Activated CD4-positive, CD25-positive, alpha-beta regulatory T cell treated with anti-CD3 and anti-CD28 coated beads, Interleukin-2, amount 50 U/mL, for 16 hours (primary cell): Measurements from ENCODE around the gene TBX2.

ENCODE experiments used
- DNase-seq: peaks from one replicate; pipeline ENCODE4 v3.0.0-alpha.2; 2020; ENCODE audit warnings: low read depth, low spot score

The TBX2 gene

GRCh38 chr17:61387511-61388305 lies 11.9 kb upstream of the TBX2 start:
- no peak for DNase-seq

- no peak for DNase-seq
These were observed 10.9 kb upstream of the TBX2 start for GRCh38 chr17:61388561-61389356.

DNA sequence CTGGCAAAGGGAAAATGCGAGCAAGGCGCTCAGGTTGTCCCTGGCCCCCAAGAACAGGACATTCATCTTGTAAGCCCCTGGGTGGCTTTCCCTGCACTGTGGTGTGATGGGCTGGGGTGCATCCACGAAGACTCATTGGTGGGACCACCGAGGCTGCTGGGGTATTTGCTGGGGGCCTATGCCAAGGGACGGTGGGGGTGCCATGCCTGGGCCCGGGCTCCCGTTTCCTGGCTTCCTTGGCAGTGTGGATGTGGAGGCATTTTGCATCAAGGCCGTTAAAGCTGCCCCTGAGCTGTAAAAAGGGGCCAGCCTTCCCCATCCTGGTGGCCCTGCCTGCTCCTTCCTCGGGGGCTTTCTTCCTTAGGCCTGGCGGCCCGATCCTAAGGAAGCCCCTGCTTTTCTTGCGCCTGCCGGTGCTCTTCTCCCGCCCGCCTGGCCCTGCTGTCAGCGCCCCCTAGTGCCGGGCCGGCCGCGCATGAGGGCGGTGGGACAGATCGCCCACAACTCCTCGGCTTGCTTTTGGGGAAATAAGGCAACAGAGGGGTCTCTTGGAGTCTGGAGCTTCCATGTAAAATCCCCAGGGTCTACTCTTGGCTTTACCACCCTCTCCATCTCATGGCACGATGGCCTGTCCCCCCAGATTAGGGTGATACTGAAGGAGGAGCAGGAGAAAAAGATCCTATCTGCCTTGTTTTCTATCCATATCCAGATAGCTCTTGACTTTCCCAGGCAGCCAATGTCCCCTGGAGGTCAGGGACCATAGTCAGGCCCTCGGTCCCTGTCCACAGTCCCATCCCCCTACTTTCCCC lies 9.8 kb upstream of the TBX2 start:
- no peak for DNase-seq

GRCh38 chr17:61390479-61390791 lies 9.2 kb upstream of the TBX2 start:
- no peak for DNase-seq

DNA sequence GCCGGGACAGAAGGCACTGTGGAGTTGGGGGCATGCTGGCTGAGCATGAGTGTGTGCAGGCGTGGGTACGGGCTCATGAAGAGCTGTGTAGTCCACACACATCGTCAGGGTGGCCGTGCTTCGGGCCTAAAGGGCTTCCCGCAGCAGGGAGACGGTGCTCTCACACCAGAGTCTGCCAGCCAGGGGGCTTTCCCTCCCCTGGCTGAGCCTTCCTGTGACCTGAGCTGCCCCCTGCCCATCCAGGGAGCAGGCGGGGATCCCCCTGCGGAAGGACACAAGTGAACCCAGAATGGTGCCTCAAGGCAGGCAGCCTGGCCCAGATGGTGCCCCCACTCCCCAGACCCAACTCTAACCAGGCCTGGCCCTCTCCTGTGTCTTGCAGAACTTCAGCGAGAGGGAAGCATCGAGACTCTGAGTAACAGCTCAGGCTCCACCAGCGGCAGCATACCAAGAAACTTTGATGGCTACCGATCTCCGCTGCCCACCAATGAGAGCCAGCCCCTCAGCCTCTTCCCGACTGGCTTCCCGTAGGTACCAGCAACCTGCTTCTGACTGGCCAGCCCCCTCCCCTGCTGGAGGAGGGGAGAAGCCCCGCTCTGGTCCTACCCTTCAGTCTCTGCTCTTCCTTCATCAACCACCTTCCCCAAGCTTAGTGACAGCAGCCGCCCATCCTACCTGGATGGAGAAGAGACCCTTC lies 7.9 kb upstream of the TBX2 start:
- DNase-seq: no peak

- DNase-seq: no peak
These were observed 7.0 kb upstream of the TBX2 start for GRCh38 chr17:61392679-61393078.

GRCh38 chr17:61393550-61393903 lies 6.1 kb upstream of the TBX2 start:
- DNase-seq: no peak

DNA sequence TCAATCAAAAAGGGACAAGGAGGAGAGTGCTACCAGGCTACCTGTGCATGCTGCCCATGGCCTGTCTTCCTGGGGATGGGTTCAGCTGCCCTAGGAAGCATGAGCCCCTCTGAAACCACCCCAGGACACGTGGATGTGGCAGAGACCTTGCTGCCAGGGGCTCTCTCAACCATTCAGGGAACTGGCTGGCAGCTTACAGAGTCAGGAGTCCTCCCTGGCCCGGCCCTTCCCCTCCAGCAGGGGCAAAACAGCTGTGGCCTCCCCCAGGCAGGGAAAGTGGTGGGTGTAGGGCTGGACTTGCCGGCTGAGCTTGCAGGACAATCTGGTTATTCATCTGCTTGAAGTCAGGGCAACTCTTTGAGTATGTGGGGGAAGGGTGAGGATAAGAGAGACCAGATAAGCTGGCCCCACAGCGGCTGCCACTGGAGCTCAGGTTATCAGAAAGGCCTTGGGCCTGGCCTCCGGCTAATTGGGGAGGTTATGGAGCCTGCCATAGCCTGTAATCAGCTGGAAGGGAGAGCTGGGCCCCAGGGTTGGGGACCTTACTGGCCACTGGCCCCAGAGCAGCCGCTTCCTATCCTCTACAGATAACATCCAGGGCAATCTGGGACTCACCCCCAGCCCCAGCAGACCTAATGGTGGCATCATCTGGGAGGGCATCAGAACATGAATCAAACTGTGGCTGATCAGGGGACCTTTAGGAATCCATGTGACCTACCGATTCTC lies 5.6 kb upstream of the TBX2 start:
- no peak for DNase-seq

GRCh38 chr17:61394630-61395408 lies 4.8 kb upstream of the TBX2 start:
- DNase-seq: no peak

DNA sequence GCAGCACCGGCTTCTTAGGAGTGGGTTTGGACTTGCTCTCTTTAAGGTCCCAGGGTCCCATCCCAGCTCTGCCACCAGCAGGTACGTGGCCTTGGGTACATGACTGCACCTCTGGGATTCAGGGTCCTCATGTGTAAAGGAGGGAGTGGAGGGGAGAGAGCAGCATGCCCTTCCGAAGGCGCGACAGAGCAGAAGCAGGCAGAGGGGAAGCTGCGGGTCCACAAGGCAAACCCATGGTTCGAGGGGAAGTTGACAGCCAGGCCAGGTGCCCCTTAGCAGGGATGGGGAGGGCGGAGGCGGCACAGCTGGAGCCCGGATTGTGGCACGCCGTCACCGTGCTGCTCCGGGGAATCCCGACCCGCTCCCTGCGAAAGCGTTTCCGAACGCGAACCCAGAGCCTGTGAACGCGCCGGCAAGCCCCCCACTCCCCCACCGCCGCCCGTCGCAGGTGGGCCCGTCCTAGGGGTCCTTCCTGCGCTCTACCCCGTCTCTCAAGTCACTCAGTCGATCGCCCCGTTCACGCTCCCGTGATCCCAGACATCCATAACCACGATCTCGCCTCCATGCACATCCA lies 4.1 kb upstream of the TBX2 start:
- DNase-seq: no peak

- DNase-seq: no peak
These were observed 3.6 kb upstream of the TBX2 start for GRCh38 chr17:61395983-61396585.

DNA sequence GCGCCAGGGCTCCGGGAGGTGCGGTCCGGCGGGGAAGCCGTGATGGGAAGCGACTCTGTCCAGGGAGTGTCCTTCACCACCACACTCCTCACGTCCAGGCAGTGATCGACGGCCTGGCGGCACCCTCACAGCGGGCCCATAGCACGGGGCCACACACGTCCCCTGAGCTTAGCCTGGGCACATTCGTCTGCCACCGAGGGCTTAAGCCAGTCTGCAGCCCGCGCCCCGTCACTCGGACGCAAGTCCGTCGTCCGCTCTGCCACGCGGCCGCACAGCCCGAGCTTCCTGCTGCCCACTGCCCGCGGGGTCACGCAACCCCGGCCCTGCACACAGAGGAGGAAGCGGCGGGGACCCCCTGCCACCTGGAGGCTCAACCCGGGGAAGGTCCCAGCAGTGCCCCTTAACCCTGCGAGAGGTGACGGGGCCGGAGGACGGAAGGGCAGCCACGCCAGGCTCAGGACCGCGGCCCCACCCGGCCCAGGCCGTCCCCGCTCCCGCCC lies 3.0 kb upstream of the TBX2 start:
- DNase-seq: no peak

DNA sequence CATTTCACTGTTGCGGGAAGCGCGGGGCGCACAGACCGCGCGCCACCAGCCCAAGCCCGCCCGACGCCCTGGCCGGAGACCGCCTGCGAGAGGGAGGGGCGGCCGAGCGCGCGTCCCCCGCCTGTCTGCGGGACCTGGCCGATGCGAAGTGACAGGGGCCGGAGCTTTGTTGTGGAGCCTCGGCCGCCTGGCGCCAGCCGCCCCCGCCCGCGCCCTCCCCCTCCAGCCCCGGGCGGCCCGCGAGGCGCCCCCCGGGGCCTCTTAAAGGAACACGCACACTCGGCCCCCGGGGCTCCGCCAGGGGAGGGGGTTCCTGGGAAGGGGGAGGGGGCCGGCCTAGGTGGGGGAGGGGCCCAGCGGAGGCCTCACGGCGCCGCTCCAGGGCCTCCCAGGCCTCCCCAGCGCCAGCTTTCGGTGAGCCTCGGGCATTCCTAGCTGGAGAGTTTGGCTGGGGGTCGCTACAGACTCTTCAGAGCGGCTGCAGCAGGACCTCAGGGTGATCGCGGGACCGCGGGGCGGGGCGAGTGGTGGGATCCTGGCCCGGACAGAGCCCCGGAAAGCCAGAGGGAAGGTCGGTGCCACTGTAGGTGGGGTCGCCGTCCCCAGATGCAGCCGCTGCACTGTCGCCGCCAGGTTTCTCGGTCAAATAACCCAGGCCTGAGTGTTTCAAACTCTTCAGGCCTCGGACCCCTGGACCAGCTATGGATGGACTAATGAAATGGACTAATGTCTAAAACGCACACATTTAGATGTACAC lies 2.4 kb upstream of the TBX2 start:
- DNase-seq: no peak

DNA sequence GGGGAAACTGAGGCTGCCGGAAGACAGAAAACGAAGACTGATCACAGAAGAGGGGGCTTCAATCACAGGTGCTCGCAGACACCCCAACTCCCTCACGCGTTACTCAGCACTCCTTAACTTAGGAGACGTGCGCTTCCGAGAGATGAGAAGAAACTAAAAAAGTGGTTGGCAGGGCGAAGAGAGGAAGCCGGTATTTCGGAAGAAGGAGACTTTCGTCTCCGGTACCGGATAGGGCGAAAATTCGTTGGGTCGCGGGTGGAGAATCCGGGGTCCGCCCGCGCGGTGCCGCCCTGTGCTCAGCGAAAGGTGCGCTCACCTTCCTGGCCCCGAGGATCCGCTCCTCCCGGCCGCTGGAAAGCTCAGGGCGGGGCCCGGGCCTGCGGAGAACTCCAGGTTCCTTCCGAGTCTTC lies 917 bp upstream of the TBX2 start:
- DNase-seq: no peak

GRCh38 chr17:61400066-61400716 lies 548 bp downstream of the TBX2 start:
- no peak for DNase-seq

GRCh38 chr17:61400717-61401388 lies 1.2 kb downstream of the TBX2 start:
- no peak for DNase-seq

- DNase-seq: no peak
These were observed 1.9 kb downstream of the TBX2 start for GRCh38 chr17:61401389-61402072.
